ENCODE data around the gene AIMP2.

DNA sequence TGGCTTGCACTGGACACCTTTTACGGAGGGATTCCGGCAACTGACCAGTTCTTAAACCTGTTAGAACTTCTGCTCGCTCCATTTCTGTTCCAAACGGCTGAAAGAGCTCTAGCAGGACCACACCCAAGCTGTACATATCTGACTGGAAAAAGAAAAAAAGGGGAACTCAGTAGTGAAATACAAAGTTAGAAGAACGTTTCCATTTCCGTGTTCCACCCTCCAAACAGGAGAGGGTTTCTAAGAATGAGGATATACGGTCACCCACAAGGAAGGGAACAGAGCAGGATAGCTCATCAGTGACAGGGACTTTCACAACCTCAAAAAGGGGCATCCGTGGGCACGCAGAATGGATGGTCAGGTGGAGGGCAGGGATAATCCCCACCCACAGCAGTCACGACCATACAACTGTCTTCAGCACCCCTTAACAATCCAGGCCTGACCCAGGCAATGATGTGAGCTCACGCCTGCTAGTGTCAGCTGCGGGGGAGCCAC is 17.8 kb downstream of the AIMP2 start:
- no peak for TF ChIP-seq EZH2 (IDR thresholded peaks at IDR 0.05; ENCODE audit: insufficient read depth, poor library complexity, severe bottlenecking)
- no peak for TF ChIP-seq EZH2phosphoT487 (IDR thresholded peaks at IDR 0.05; ENCODE audit: insufficient read depth, low read depth)
